Breast epithelium (tissue), 3 donors: ENCODE measurements around the gene MYL10.

ENCODE experiments used
- CTCF ChIP-seq, 3 donors: fragments of 450-650 bp; IDR thresholded peaks; one replicate each; pipeline ENCODE4 v1.5.1; 2016 to 2017; ENCODE audit warnings: antibody characterized with exemption in 3 of 3, mild to moderate bottlenecking in 3 of 3, moderate library complexity in 3 of 3
- POLR2A ChIP-seq: fragments of 450-650 bp; IDR thresholded peaks from one replicate; pipeline ENCODE4 v1.6.1; 2016; ENCODE audit warnings: antibody characterized with exemption, mild to moderate bottlenecking, moderate library complexity

DNA sequence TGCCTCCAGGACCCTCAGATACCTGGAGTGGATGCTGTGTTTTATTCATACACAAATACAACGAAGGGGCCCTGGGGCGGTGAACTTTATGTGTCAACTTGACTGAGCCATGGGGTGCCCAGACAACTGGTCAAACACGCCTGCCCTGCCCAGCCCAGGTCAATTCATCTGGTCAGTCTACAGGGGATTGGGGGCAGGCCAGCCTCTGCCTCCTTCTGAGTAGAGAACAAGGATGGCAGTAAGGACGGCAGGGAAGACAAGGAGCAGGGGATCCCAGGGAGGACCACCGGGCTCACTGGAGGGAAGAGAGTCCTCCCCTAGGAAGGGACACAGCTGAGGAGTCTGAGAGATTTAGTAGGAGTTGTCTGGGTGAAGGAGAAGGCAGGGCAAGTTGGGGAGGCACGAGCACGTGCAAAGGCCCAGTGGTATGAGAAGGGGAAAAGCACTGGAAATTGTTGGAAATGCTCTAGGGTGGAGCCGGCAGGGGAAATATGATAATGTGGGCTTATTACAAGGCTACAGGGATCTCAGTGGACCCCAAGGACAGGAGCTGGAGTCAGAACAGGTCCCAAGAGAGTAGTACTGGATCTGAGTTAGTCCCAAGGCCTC, 63.4 kb downstream of the MYL10 start:
- TF ChIP-seq POLR2A (no peak), CTCF (IDR thresholded peaks at IDR 0.05) (no peak)
